Ectodermal cell (in vitro differentiated cells): ENCODE data around the gene MCRIP2.

Experiments used
- H3K27ac ChIP-seq: 2 replicates; pipeline ENCODE4 v1.7.0; 2013; ENCODE audit warnings: mild to moderate bottlenecking, low read depth, low read length; ENCODE audit not compliant: insufficient read depth, poor library complexity, severe bottlenecking
- H3K27me3 ChIP-seq: 2 replicates; pipeline ENCODE4 v1.7.0; 2013; ENCODE audit warnings: mild to moderate bottlenecking, low read length; ENCODE audit not compliant: insufficient read depth, control insufficient read depth, poor library complexity, severe bottlenecking
- H3K36me3 ChIP-seq: one replicate; pipeline ENCODE4 v1.7.0; 2013; ENCODE audit warnings: low read length; ENCODE audit not compliant: control insufficient read depth, insufficient read depth
- H3K4me1 ChIP-seq: one replicate; pipeline ENCODE4 v1.7.0; 2013; ENCODE audit warnings: low read length; ENCODE audit not compliant: control insufficient read depth, insufficient read depth
- H3K4me3 ChIP-seq: 2 replicates; pipeline ENCODE4 v1.7.0; 2013; ENCODE audit warnings: low read depth, low read length, control low read depth; ENCODE audit not compliant: insufficient read depth
- H3K9me3 ChIP-seq: 2 replicates; pipeline ENCODE4 v1.7.0; 2013; ENCODE audit warnings: mild to moderate bottlenecking, low read length, moderate library complexity; ENCODE audit not compliant: control insufficient read depth
- WGBS, 2 experiments: methylation state at CpG; one replicate each; pipeline ENCODE4 v1.1.7; 2013; ENCODE audit warnings: missing lambda C conversion rate in 2 of 2; 5-methylcytosine and 5-hydroxymethylcytosine counted together

MCRIP2 gene

GRCh38 chr16:682493-683395 is 41.1 kb downstream of the MCRIP2 start:
- Histone ChIP-seq H3K4me3 (peak overlapping the region; percentile 73), H3K9me3 (no peaks in the 10 kb centered on the region), H3K27me3 (no peaks in the 10 kb centered on the region), H3K36me3 (peaks cover 19% of the 10 kb centered on the region), H3K4me1 (peaks cover 13% of the 10 kb centered on the region), H3K27ac (no peak overlapping the region)
- 93% methylated on average over 36 of the region's 36 CpGs for WGBS, 2 experiments

- Histone ChIP-seq H3K36me3 (peaks cover 23% of the 10 kb centered on the region), H3K4me1 (peaks cover 13% of the 10 kb centered on the region)
These were observed 41.9 kb downstream of the MCRIP2 start for GRCh38 chr16:683396-684070.

GRCh38 chr16:684071-684794 is 42.6 kb downstream of the MCRIP2 start, which contains the start of gene JMJD8:
TSS of gene JMJD8 (minus strand) at chr16:684334. CDS start at chr16:684319, 15 bp downstream.
- peak within 1 kb of the TSS; percentile 73 for H3K4me3 ChIP-seq
- peaks cover 23% of the 10 kb centered on the region for H3K36me3 ChIP-seq
- WGBS, 2 experiments, result 10 to 11% methylated on average over 91 of the region's 91 CpGs
- H3K4me1 ChIP-seq, result peaks cover 17% of the 10 kb centered on the region
- H3K27ac ChIP-seq, result peak within 1 kb of the TSS; percentile 44
- no peaks in the 10 kb centered on the region for H3K27me3 ChIP-seq
- no peaks in the 10 kb centered on the region for H3K9me3 ChIP-seq

More at GRCh38 chr16:683396-684070, 41.9 kb downstream of the MCRIP2 start:
- Histone ChIP-seq H3K9me3 (no peaks in the 10 kb centered on the region), H3K27me3 (no peaks in the 10 kb centered on the region), H3K4me3 (peak overlapping the region; percentile 73), H3K27ac (peak overlapping the region; percentile 36)
- 19% methylated on average over 57 of the region's 57 CpGs for WGBS, 2 experiments

- Histone ChIP-seq H3K9me3 (no peaks in the 10 kb centered on the region), H3K36me3 (peaks cover 23% of the 10 kb centered on the region), H3K27ac (no peak overlapping the region), H3K27me3 (no peaks in the 10 kb centered on the region), H3K4me1 (peaks cover 21% of the 10 kb centered on the region), H3K4me3 (no peak overlapping the region)
- 95 to 96% methylated on average over 61 of the region's 61 CpGs for WGBS, 2 experiments
These were observed 43.5 kb downstream of the MCRIP2 start for GRCh38 chr16:684961-685696.

GRCh38 chr16:685967-686366 is 44.3 kb downstream of the MCRIP2 start:
- WGBS, 2 experiments, result 82 to 85% methylated on average over 10 of the region's 10 CpGs
- Histone ChIP-seq H3K9me3 (no peaks in the 10 kb centered on the region), H3K4me3 (no peak overlapping the region), H3K4me1 (peaks cover 21% of the 10 kb centered on the region), H3K27ac (no peak overlapping the region), H3K36me3 (peaks cover 23% of the 10 kb centered on the region), H3K27me3 (peaks cover 4% of the 10 kb centered on the region)

- peaks cover 15% of the 10 kb centered on the region for H3K4me1 ChIP-seq
- 96% methylated on average over 51 of the region's 51 CpGs for WGBS, 2 experiments
- H3K4me3 ChIP-seq, result no peak overlapping the region
- H3K27me3 ChIP-seq, result peaks cover 9% of the 10 kb centered on the region
- no peak overlapping the region for H3K27ac ChIP-seq
- peaks cover 21% of the 10 kb centered on the region for H3K36me3 ChIP-seq
- no peaks in the 10 kb centered on the region for H3K9me3 ChIP-seq
These were observed 45.0 kb downstream of the MCRIP2 start for GRCh38 chr16:686459-687260.

GRCh38 chr16:687499-687898 is 45.9 kb downstream of the MCRIP2 start:
- 94% methylated on average over 19 of the region's 19 CpGs for WGBS, 2 experiments
- Histone ChIP-seq H3K4me3 (no peak overlapping the region), H3K27ac (no peak overlapping the region), H3K36me3 (peaks cover 13% of the 10 kb centered on the region), H3K27me3 (peaks cover 17% of the 10 kb centered on the region), H3K9me3 (no peaks in the 10 kb centered on the region), H3K4me1 (peaks cover 15% of the 10 kb centered on the region)

GRCh38 chr16:689175-689897 is 47.7 kb downstream of the MCRIP2 start:
- WGBS, 2 experiments, result 91 to 92% methylated on average over 26 of the region's 26 CpGs
- Histone ChIP-seq H3K4me1 (peaks cover 11% of the 10 kb centered on the region), H3K4me3 (peak overlapping the region; percentile 49), H3K36me3 (peaks cover 8% of the 10 kb centered on the region), H3K27me3 (peaks cover 36% of the 10 kb centered on the region), H3K9me3 (no peaks in the 10 kb centered on the region), H3K27ac (no peak overlapping the region)
